GM21390 (cell line): Measurements from ENCODE around the gene UXT.
A peak's percentile ranks its signal among the peaks of the same experiment; 100 is the strongest.
"Not testable (repeated sequence)": the region's sequence is repeated elsewhere in the genome, so short reads cannot be mapped to it uniquely, and the experiment has no call there.

Experiments
- ATAC-seq: cut with Tn5 transposase; IDR thresholded peaks from one replicate; pipeline ENCODE4 v1.9.1; 2021; ENCODE audit not compliant: unreplicated experiment

UXT gene

GRCh38 chrX:47658684-47659420, at the start of gene UXT:
UXT (minus strand) TSS chrX:47659180; CDS start chrX:47658927, 253 bp downstream.
- ATAC-seq = peak; percentile 78

- no peak for ATAC-seq
These were observed 48.2 kb upstream of the UXT start for GRCh38 chrX:47707031-47707780.

GRCh38 chrX:47706575-47706974, 47.6 kb upstream of the UXT start:
- no peak for ATAC-seq

DNA sequence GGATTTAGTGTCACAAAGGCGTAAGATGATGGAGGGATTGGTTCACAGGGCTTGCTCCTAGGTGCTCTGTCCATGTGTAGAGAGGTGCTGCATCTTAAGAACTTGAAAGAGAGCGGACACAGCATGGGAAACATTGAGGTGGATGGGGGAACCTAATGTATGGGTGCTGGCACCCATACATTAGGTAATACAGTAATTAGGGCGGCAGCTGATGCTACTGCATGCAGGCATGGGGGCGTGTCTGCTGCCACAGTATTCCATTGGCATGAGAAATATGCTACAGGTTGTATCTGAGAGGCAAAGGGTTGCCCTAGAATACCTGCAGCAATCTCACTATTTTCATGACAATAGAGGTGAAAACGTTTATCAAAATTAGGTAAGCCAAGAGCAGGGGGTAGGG, 45.8 kb upstream of the UXT start:
- no peak for ATAC-seq

- no peak for ATAC-seq
These were observed 38.2 kb upstream of the UXT start for GRCh38 chrX:47697181-47697580.

DNA sequence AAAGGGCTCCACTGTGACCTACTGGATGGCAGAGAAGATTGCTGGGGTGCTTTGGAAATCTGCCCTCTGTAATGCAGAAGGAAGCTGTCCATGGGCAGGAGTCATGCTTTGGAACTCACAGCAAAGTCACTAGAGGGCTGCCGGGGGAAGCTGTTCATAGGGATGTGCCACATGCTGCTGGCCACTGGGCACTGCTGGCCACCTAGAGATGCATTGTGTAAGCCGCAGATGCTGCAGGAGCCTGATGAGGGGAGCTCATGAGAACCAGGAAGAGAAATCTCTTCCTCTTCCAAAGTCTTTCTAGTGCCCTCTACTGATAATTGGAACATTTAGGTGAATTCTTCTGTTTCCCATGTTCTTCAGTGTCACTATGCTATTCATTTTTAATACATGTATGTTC, 31.2 kb upstream of the UXT start:
- ATAC-seq = no peak

DNA sequence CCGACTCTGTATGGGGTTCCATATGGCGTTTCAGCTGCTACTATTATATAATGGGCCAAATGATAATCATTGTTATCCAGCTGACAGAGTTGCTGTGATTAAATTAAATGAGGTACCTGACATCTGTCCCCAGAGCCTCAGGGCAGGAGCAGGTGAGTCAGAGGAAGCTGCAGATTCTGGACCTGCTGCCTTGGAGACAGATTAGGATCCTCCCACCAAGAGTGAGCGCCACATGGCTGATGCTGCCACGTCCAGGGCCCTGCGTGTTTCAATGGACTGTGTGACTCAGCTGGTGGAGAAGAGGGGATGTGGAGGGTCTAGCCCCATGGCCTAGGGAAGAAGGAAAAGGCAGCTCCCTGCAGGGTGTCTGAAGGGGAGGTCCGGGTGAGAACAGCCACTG, 28.3 kb upstream of the UXT start:
- no peak for ATAC-seq

- no peak for ATAC-seq
These were observed 24.8 kb upstream of the UXT start for GRCh38 chrX:47683829-47684205.

GRCh38 chrX:47683184-47683828, 24.3 kb upstream of the UXT start:
- ATAC-seq = no peak

- ATAC-seq = not testable (repeated sequence)
These were observed 17.2 kb upstream of the UXT start for GRCh38 chrX:47675959-47676859.

GRCh38 chrX:47674776-47675175, 15.8 kb upstream of the UXT start:
- ATAC-seq = no peak

DNA sequence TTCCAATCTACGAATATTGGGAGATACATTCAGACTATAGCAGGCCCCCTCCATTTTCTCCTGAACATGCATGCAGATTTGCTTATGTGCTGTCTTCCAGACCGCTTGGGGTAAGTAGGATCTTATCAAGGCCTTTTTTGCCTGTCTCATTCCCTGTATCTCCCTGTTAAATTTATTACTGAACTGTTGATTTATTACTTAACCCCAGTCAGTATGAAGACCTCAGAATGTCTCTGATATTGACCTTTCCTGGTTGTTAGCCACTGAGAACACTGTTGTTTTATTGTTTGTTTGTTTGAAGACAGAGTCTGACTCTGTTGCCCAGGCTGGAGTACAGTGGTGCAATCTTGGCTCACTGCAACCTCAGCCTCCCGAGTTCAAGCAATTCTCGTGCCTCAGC, 6.8 kb upstream of the UXT start:
- ATAC-seq = not testable (repeated sequence)

GRCh38 chrX:47664737-47665136, 5.8 kb upstream of the UXT start:
- no peak for ATAC-seq

DNA sequence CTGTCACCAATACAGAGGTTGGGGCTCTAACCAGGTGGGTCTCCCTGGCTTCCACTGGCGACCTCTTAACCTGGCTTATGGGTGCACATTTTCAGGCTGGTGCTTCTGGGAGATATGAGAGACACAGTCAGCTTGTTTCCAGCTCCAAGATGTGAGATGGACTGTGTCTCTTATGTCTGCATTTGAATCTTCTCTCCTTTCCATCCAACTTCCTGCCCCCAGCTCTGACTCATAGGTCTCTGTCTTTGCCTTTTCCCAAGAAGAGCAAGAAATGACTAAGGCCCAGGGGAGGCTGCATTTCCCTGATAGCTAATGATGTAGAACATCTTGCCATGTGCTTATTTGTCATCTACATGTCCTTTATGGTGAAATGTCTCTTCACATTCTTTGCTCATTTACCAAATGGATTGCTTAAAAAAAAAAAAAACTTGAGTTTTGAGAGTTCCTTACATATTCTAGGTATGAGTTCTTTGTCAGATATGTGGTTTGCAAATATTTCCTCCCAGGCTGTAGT, 3.2 kb upstream of the UXT start:
- no peak for ATAC-seq

DNA sequence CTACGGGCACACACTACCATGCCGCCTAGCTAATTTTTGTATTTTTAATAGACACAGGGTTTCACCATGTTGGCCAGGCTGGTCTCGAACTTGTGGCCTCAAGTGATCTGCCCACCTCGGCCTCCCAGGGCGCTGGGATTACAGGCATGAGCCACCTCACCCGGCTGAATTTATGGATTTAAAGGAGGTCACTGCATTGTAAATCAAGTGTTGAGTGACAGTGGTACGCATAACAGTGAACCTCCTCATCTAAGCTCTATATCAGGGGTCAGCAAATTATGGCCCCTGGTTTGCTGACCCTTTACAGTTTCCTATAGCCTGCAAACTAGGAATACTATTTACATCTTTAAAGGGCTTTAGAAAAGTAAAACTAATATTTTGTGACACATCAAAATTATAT, 2.6 kb upstream of the UXT start:
- ATAC-seq = no peak

GRCh38 chrX:47659421-47659726, 394 bp upstream of the UXT start:
- no peak for ATAC-seq

DNA sequence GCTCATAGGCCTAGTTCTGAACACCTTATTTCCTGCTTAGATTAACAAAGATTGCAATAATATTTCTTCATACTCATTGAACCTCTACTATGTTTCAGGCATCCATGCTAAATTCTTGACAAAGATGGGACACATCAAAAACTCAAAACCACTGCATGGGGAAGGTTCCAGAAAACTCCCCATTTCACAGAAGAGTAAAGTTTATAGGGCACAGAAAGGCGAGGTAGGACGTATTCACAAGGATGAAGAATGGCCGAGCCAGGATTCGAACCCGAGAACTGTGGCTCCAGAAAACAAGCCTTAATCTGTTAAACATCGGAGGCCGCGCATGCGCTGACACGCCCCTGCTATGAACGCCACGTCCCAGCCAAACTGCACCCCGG, 688 bp downstream of the UXT start:
- no peak for ATAC-seq

GRCh38 chrX:47651043-47651905, 7.7 kb downstream of the UXT start:
- ATAC-seq = no peak

GRCh38 chrX:47650164-47651042, 8.6 kb downstream of the UXT start, which contains the start of gene ELK1:
ELK1 (minus strand) TSS chrX:47650563; CDS start chrX:47641441, 9,122 bp downstream.
- ATAC-seq = peak; percentile 91
